HepG2 (cell line): ENCODE data around the gene RUSF1. TPM values are rescaled to one million over a fixed set of nuclear protein-coding genes. Genes with fewer than 3 reads are reported as not detected.
A peak's percentile ranks its signal among the peaks of the same experiment; 100 is the strongest.

Source experiments
- ATAC-seq: fragments of 200-7000 bp; cut with Tn5 transposase; 3 replicates; pipeline ENCODE4 v1.9.1; 2020; ENCODE audit warnings: mild to moderate bottlenecking, moderate library complexity
- BruUV-seq: library from RNA; stranded (reverse); fragments of 400-500 nt; replicated peaks from 2 replicates; lab custom pipeline; 2021; lab: Mats Ljungman, UMichigan
- CTCF ChIA-PET: fragments of 300-600 bp; formaldehyde crosslinking; extraction: SDS; loops from one replicate; lab custom pipeline; 2021; ENCODE audit warnings: low total read pairs, inconsistent platforms, low intra/inter-chr PET ratio; lab: Yijun Ruan, JAX
- POLR2A ChIA-PET: fragments of 350-600 bp; sonication (Branson Sonifier 250); formaldehyde crosslinking; loops from one replicate; lab custom pipeline; 2020; ENCODE audit warnings: antibody characterized with exemption, inconsistent platforms; lab: Yijun Ruan, JAX
- DNase-seq: peaks from one replicate; pipeline ENCODE4 v3.0.0-alpha.2; 2015; ENCODE audit warnings: low spot score
- FAIRE-seq: peaks from 3 replicates; lab custom pipeline; 2011; peaks lifted over from hg19 to GRCh38; lab: Jason Lieb, UNC
- H2AFZ ChIP-seq: one replicate; pipeline ENCODE4 v1.6.1; 2011; ENCODE audit warnings: low read length, inconsistent platforms
- H3K27ac ChIP-seq: fragments of 300-600 bp; 3 replicates; pipeline ENCODE4 v1.8.0; 2011; ENCODE audit warnings: mixed run types, mild to moderate bottlenecking, mixed read lengths, low read length, inconsistent platforms; ENCODE audit not compliant: insufficient read depth; ENCODE audit errors: extremely low read length
- H3K27me3 ChIP-seq, 2 experiments: fragments of 200-600 bp in 1 of 2; 2 replicates in 1 of 2; 3 replicates in 1 of 2; pipeline versions ENCODE4 v1.6.0 to v1.8.0; 2011; ENCODE audit warnings: low read length in 2 of 2, mild to moderate bottlenecking in 2 of 2, moderate library complexity in 2 of 2, inconsistent platforms in 1 of 2; ENCODE audit not compliant: insufficient read depth in 2 of 2, control insufficient read depth in 1 of 2
- H3K36me3 ChIP-seq, 2 experiments: fragments of 200-600 bp in 1 of 2; replicated peaks in 1 of 2; 2 replicates in 1 of 2; 3 replicates in 1 of 2; pipeline versions ENCODE4 v1.5.1 to v1.8.0; 2011; ENCODE audit warnings: low read length in 2 of 2, inconsistent platforms in 1 of 2; ENCODE audit not compliant: insufficient read depth in 2 of 2, control insufficient read depth in 1 of 2
- H3K4me1 ChIP-seq: 2 replicates; pipeline ENCODE4 v1.5.1; 2012; ENCODE audit warnings: low read length, inconsistent platforms; ENCODE audit not compliant: insufficient read depth
- H3K4me2 ChIP-seq: 2 replicates; pipeline ENCODE4 v1.6.0; 2011; ENCODE audit warnings: low read depth, low read length, inconsistent platforms
- H3K4me3 ChIP-seq, 3 experiments: fragments of 200-600 bp in 1 of 3; sonication (generic), shearing (Covaris generic) in 1 of 3; replicated peaks in 1 of 3; 2 replicates each; pipeline ENCODE4 v1.5.1; 2011 to 2016; ENCODE audit warnings: low read length in 3 of 3, inconsistent platforms in 2 of 3, low read depth in 2 of 3, mild to moderate bottlenecking in 2 of 3, control low read depth in 1 of 3, mixed read lengths in 1 of 3; ENCODE audit not compliant: insufficient read depth in 1 of 3
- H3K79me2 ChIP-seq: one replicate; pipeline ENCODE4 v1.6.1; 2011; ENCODE audit warnings: low read length, inconsistent platforms; ENCODE audit not compliant: insufficient read depth
- H3K9ac ChIP-seq: 2 replicates; pipeline ENCODE4 v1.6.0; 2011; ENCODE audit warnings: mild to moderate bottlenecking, low read depth, low read length, inconsistent platforms; ENCODE audit not compliant: insufficient read depth
- H3K9me3 ChIP-seq: 2 replicates; pipeline ENCODE4 v1.5.1; 2012; ENCODE audit warnings: mild to moderate bottlenecking, low read length
- H4K20me1 ChIP-seq: 2 replicates; pipeline ENCODE4 v1.6.0; 2011; ENCODE audit warnings: inconsistent platforms, mild to moderate bottlenecking, low read length, moderate library complexity; ENCODE audit not compliant: insufficient read depth
- AGO2 ChIP-seq: fragments of 200-400 bp; formaldehyde crosslinking; optimal IDR thresholded peaks from 2 replicates; pipeline ENCODE3; 2017; ENCODE audit warnings: mild to moderate bottlenecking, low read depth, low read length, moderate library complexity
- FOXA3 ChIP-seq: IDR thresholded peaks from 2 replicates; pipeline ENCODE4 v1.6.1; 2016; ENCODE audit warnings: missing genetic modification reagents, missing compliant biosample characterization
- GPN1 ChIP-seq: sonication (generic); formaldehyde crosslinking; IDR thresholded peaks from 2 replicates; pipeline ENCODE4 v1.5.1; 2020; ENCODE audit warnings: missing genetic modification reagents, borderline replicate concordance
- HNRNPL ChIP-seq: fragments of 200-400 bp; formaldehyde crosslinking; IDR thresholded peaks from 2 replicates; pipeline ENCODE4 v1.6.1; 2017; ENCODE audit warnings: mild to moderate bottlenecking, low read depth, low read length
- POLR2AphosphoS5 ChIP-seq: IDR thresholded peaks from 2 replicates; pipeline ENCODE4 v1.6.1; 2012; ENCODE audit warnings: low read depth, low read length
- RBFOX2 ChIP-seq: fragments of 200-400 bp; formaldehyde crosslinking; IDR thresholded peaks from 2 replicates; pipeline ENCODE4 v1.6.1; 2017; ENCODE audit warnings: low read depth, mild to moderate bottlenecking, low read length
- RFXAP ChIP-seq: sonication (generic); formaldehyde crosslinking; IDR thresholded peaks from 2 replicates; pipeline ENCODE4 v1.4.0; 2020; ENCODE audit warnings: missing genetic modification reagents, borderline replicate concordance
- SSRP1 ChIP-seq: IDR thresholded peaks from 2 replicates; pipeline ENCODE4 v1.6.1; 2016; ENCODE audit warnings: control low read depth
- ZBTB38 ChIP-seq: sonication (generic); formaldehyde crosslinking; IDR thresholded peaks from 2 replicates; pipeline ENCODE4 v1.5.1; 2020; ENCODE audit warnings: mild to moderate bottlenecking, missing genetic modification reagents
- ZC3H13 ChIP-seq: sonication (generic); formaldehyde crosslinking; IDR thresholded peaks from 2 replicates; pipeline ENCODE4 v1.8.1; 2023; ENCODE audit warnings: mild to moderate bottlenecking, missing genetic modification reagents, moderate library complexity
- ZFP91 ChIP-seq: sonication (generic); formaldehyde crosslinking; IDR thresholded peaks from 2 replicates; pipeline ENCODE4 v1.9.0; 2022; ENCODE audit warnings: missing genetic modification reagents, mild to moderate bottlenecking, borderline replicate concordance
- WGBS: methylation state at CpG from one replicate; pipeline ENCODE4 v1.1.6; 2017; ENCODE audit warnings: low lambda C conversion rate; 5-methylcytosine and 5-hydroxymethylcytosine counted together
- in situ Hi-C: cut with HindIII; loops from 2 replicates; pipeline ENCODE4 v1.10.0; 2017; ENCODE audit warnings: low pct_unique_long_range_greater_than_20kb; ENCODE audit not compliant: extremely low pct_ligation_motif_present
- intact Hi-C: fragments of 100-400 bp; cut with micrococcal nuclease; formaldehyde crosslinking; loops from one replicate; pipeline ENCODE4 v1.10.0; 2022; ENCODE audit not compliant: unreplicated experiment
- polyA plus RNA-seq, 8 experiments: library from polyadenylated mRNA; depleted of rRNA in 3 of 8; stranded (reverse) in 7 of 8; unstranded in 1 of 8; fragments of >200 nt; fragmentation: Illumina TruSeq in 4 of 8; extraction: Trizol in 4 of 8; gene quantifications; 2 replicates each; pipeline versions ENCODE4 v1.2.1 to v1.2.3, GENCODE V29; 2011 to 2016; ENCODE audit warnings: low read depth in 4 of 8, missing spikeins in 1 of 8, mixed read lengths in 1 of 8; ENCODE audit not compliant: insufficient read depth in 1 of 8
- total RNA-seq, 5 experiments: library from RNA; depleted of rRNA; stranded (reverse); fragments of >200 nt; fragmentation: Illumina TruSeq; extraction: Trizol; gene quantifications; 2 replicates each; pipeline ENCODE4 v1.2.3, GENCODE V29; 2016; ENCODE audit warnings: low read depth in 1 of 5

RUSF1 gene
- total and polyA plus RNA-seq, 2 of the 13 experiments (the other 11 are each of a cell fraction or from before 2014, with no cell fraction given): 40.8 to 50.2 TPM

- Histone ChIP-seq H3K27ac (no peak overlapping the region), H3K9ac (no peak overlapping the region), H3K27me3 (no peaks in the 10 kb centered on the region), H3K4me2 (no peak overlapping the region), H3K4me1 (peaks cover 18% of the 10 kb centered on the region), H3K79me2 (no peaks in the 10 kb centered on the region), H4K20me1 (no peaks in the 10 kb centered on the region), H3K4me3 (no peak overlapping the region), H2AFZ (no peak overlapping the region), H3K36me3 (peaks cover 16 to 35% of the 10 kb centered on the region in 2 experiments), H3K9me3 (no peaks in the 10 kb centered on the region)
- in situ Hi-C loops: no loop called here
- intact Hi-C loops: no loop called here
- ATAC-seq: no peak
- BruUV-seq: no TSS peak
- ChIA-PET POLR2A (interaction anchor here (1.1 to 2.9 kb wide), 3 partner anchors 11 to 19 kb away, joined by 5 to 8 read pairs (median 8); partner anchors contain the start of gene RUSF1), CTCF (no interaction called here)
- WGBS: 98% methylated on average over 68 of the region's 77 CpGs
- DNase-seq: no peak
- peak; percentile 96 for TF ChIP-seq AGO2
- TF ChIP-seq RBFOX2: 0 out of 2 replicates have a peak, but pooled peaks have one; percentile 34
- TF ChIP-seq POLR2AphosphoS5: peak; percentile 6; the same call in 1 of the 2 replicates
- TF ChIP-seq FOXA3 (CRISPR knock-in tag): no peak
- 0 out of 2 replicates have a peak, but pooled peaks have one; percentile 21 for TF ChIP-seq HNRNPL
- 0 out of 2 replicates have a peak, but pooled peaks have one; percentile 3 for TF ChIP-seq SSRP1 (CRISPR knock-in tag)
- TF ChIP-seq ZBTB38 (CRISPR knock-in tag): 0 out of 2 replicates have a peak, but pooled peaks have one; percentile 15
- TF ChIP-seq GPN1 (CRISPR knock-in tag): 0 out of 2 replicates have a peak, but pooled peaks have one; percentile 12
- TF ChIP-seq ZFP91: peak; percentile 16; the same call in 1 of the 2 replicates
- TF ChIP-seq RFXAP (CRISPR knock-in tag): no peak
- peak; percentile 85; the same call in 1 of the 2 replicates for TF ChIP-seq ZC3H13 (CRISPR knock-in tag)
- no peak for FAIRE-seq
These were observed 19.5 kb downstream of the RUSF1 start for GRCh38 chr16:31488468-31489297.
